ENCODE measurements around the gene PLRG1. TPM values are rescaled to one million over a fixed set of nuclear protein-coding genes. Genes with fewer than 3 reads are reported as not detected.

PLRG1 gene
- total RNA-seq, 2 experiments from 2014 or later, result 82.3 to 94.6 TPM

DNA sequence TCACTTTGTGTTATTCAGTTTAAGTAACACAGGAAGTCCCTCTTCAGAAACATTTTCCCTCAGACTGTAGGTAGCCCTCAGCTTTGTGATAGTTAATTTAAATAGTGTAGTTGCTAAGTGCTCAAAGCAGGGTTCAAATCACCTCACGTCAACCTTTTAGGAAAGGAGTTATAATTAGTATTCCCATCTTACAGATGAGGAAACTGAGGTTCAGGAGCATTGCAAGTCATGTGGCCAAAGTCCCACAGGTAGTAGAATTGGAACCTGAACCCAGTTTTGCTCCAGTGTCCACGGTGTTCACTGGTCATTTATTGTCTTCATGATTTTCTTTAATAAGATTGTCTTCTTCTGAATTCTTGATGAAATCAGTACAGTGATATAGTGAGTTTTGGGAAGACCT, 54.3 kb downstream of the PLRG1 start:
- CTCF ChIA-PET, result interaction anchor here (0.6 to 0.7 kb wide), 2 partner anchors 31 to 731 kb away, joined by 4 read pairs; no protein-coding TSS in a partner anchor
- Mint-ChIP-seq H3K27me3 (peaks cover 63% of the 10 kb centered on the region), H3K27ac (no peak overlapping the region), H3K4me1 (peaks cover 12% of the 10 kb centered on the region), H3K9me3 (no peaks in the 10 kb centered on the region), H3K4me3 (no peak overlapping the region), H3K36me3 (ENCODE audit: low read depth) (no peaks in the 10 kb centered on the region)
- POLR2A ChIA-PET, result no interaction called here
- DNase-seq, result no peak

GRCh38 chr4:154492288-154492687, 57.9 kb downstream of the PLRG1 start:
- no peaks in the 10 kb centered on the region for H3K36me3 Mint-ChIP-seq (ENCODE audit: low read depth)
- H3K27ac Mint-ChIP-seq, result no peak overlapping the region
- ChIA-PET CTCF (no interaction called here), POLR2A (no interaction called here)
- H3K4me3 Mint-ChIP-seq, result peak overlapping the region; percentile 61
- H3K4me1 Mint-ChIP-seq, result peaks cover 12% of the 10 kb centered on the region
- DNase-seq, result no peak
- H3K9me3 Mint-ChIP-seq, result no peaks in the 10 kb centered on the region
- peaks cover 81% of the 10 kb centered on the region for H3K27me3 Mint-ChIP-seq

- H3K4me1 Mint-ChIP-seq, result peaks cover 12% of the 10 kb centered on the region
- H3K27me3 Mint-ChIP-seq, result peaks cover 81% of the 10 kb centered on the region
- H3K36me3 Mint-ChIP-seq (ENCODE audit: low read depth), result no peaks in the 10 kb centered on the region
- peak within 1 kb of the TSS; percentile 61 for H3K4me3 Mint-ChIP-seq
- no peaks in the 10 kb centered on the region for H3K9me3 Mint-ChIP-seq
- peak; percentile 24 for DNase-seq
- ChIA-PET CTCF (no interaction called here), POLR2A (no interaction called here)
- H3K27ac Mint-ChIP-seq, result no peak within 1 kb of the TSS
These were observed 58.6 kb downstream of the PLRG1 start, which contains the start of gene DCHS2 for GRCh38 chr4:154491341-154492271. Gene DCHS2, minus strand, starts transcription at chr4:154491799. Its CDS starts 444 bp downstream, at chr4:154491355.

DNA sequence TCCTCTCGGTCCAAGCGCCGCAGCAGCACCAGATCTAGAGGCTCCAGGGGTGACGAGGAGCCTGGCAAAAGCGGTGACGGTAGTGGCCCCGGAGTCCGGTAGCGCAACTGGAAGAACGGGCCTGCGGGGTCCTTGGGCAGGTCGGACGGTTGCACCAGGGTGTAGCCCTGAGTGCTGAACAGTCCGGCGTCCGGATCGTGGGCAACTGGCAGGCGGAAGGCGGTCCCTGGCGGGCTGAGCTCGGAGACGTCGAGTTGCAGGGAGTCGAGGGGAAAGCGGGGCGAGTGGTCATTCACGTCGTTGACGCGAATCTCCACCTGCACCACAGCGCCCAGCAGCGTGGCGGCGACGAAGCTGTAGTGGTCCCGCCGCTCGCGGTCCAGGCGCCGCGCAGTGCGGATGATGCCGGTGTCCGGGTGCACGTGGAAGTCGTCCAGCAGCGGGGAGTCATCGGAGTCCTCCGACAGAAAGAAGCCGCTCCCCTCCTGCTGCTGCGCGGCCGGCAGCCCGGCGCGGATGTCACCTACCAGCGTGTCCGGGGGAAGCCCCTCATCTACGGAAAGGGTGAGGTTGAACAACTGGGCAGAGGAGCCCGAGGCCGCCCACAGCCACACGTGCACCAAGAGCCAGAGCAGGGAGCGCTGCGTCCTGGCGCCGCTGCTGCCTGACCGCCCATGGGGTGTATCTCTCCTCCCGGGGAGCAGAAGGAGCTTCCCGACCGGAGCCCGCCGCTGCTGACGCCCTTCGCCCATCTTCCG, 59.4 kb downstream of the PLRG1 start:
- DNase-seq, result no peak
- ChIA-PET CTCF (no interaction called here), POLR2A (no interaction called here)
- Mint-ChIP-seq H3K27me3 (peaks cover 76% of the 10 kb centered on the region), H3K9me3 (no peaks in the 10 kb centered on the region), H3K4me3 (peak overlapping the region; percentile 61), H3K36me3 (ENCODE audit: low read depth) (no peaks in the 10 kb centered on the region), H3K27ac (no peak overlapping the region), H3K4me1 (peaks cover 12% of the 10 kb centered on the region)

DNA sequence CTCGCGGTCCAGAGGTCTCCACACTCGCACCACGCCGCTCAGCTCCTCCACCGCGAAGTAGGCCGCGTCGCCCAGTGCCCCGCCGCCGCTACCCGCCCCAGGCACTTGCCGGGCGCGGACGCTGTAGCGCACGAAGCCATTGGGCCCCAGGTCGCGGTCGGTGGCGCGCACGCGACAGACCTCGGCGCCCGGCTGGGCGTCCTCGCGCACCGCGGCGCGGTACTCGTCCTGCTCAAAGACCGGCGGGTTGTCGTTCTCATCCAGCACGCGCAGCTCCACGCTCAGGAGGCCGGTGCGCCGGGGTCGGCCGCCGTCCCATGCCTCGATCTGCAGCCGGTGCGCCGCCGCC, 60.0 kb downstream of the PLRG1 start:
- Mint-ChIP-seq H3K9me3 (no peaks in the 10 kb centered on the region), H3K27me3 (peaks cover 74% of the 10 kb centered on the region), H3K4me3 (peak overlapping the region; percentile 56), H3K27ac (no peak overlapping the region), H3K4me1 (peaks cover 12% of the 10 kb centered on the region), H3K36me3 (ENCODE audit: low read depth) (no peaks in the 10 kb centered on the region)
- CTCF ChIA-PET, result no interaction called here
- POLR2A ChIA-PET, result no interaction called here
- no peak for DNase-seq

- Mint-ChIP-seq H3K36me3 (ENCODE audit: low read depth) (no peaks in the 10 kb centered on the region), H3K27me3 (peaks cover 72% of the 10 kb centered on the region), H3K27ac (no peak overlapping the region), H3K4me3 (no peak overlapping the region), H3K9me3 (no peaks in the 10 kb centered on the region), H3K4me1 (peaks cover 12% of the 10 kb centered on the region)
- ChIA-PET CTCF (no interaction called here), POLR2A (no interaction called here)
- no peak for DNase-seq
These were observed 60.5 kb downstream of the PLRG1 start for GRCh38 chr4:154489558-154490233.

DNA sequence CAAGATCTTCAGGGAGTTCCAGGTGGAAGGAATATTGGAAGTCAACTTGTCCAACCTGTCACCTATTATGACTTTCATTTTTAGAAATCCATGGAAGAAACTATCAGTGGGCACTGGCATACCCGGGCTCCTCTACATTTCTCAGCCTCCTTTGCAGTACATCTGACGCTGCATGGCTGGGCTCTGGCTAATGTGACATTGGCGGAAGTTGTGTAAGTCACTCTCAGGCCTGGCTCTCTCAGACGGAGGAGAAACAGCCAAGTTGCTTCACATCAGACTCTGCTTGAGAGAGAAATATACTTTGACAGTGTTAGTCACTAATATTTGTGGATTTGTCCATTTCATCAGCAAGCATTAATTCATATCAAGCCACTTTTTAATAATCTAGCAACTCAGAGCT, 63.1 kb downstream of the PLRG1 start:
- H3K27ac Mint-ChIP-seq, result no peak overlapping the region

GRCh38 chr4:154485127-154485773, 65.0 kb downstream of the PLRG1 start:
- H3K4me1 Mint-ChIP-seq, result no peaks in the 10 kb centered on the region
- ChIA-PET CTCF (no interaction called here), POLR2A (no interaction called here)
- no peak overlapping the region for H3K4me3 Mint-ChIP-seq
- DNase-seq, result no peak
- no peak overlapping the region for H3K27ac Mint-ChIP-seq
- H3K27me3 Mint-ChIP-seq, result peaks cover 35% of the 10 kb centered on the region
- H3K36me3 Mint-ChIP-seq (ENCODE audit: low read depth), result no peaks in the 10 kb centered on the region
- no peaks in the 10 kb centered on the region for H3K9me3 Mint-ChIP-seq

More for the DNA sequence above, 63.1 kb downstream of the PLRG1 start:
- DNase-seq, result no peak
- no peak overlapping the region for H3K4me3 Mint-ChIP-seq
- POLR2A ChIA-PET, result no interaction called here
- H3K9me3 Mint-ChIP-seq, result no peaks in the 10 kb centered on the region
- H3K27me3 Mint-ChIP-seq, result peaks cover 52% of the 10 kb centered on the region
- CTCF ChIA-PET, result no interaction called here
- peaks cover 7% of the 10 kb centered on the region for H3K4me1 Mint-ChIP-seq
- no peaks in the 10 kb centered on the region for H3K36me3 Mint-ChIP-seq (ENCODE audit: low read depth)

Other genes with a start within 250 kb of the PLRG1 start
- gene DCHS2, start 58.6 kb downstream of the PLRG1 start, total RNA-seq, result not detected
- gene FGB, start 12.6 kb upstream of the PLRG1 start, total RNA-seq, result not detected
- not detected for gene FGA, start 40.3 kb upstream of the PLRG1 start, total RNA-seq
- not detected for gene FGG, start 62.3 kb upstream of the PLRG1 start, total RNA-seq
- gene LRAT, start 193.6 kb upstream of the PLRG1 start, total RNA-seq, result not detected
- gene RBM46, start 230.9 kb upstream of the PLRG1 start, total RNA-seq, result not detected